Measurements from ENCODE around the gene GJC1. TPM values are rescaled to one million over a fixed set of nuclear protein-coding genes. Genes with fewer than 3 reads are reported as not detected.

GJC1 gene
- total and polyA plus RNA-seq, 2 donors (not counting 3 experiments of a cell fraction or from before 2014, with no cell fraction given): 13.8 to 39.7 TPM

DNA sequence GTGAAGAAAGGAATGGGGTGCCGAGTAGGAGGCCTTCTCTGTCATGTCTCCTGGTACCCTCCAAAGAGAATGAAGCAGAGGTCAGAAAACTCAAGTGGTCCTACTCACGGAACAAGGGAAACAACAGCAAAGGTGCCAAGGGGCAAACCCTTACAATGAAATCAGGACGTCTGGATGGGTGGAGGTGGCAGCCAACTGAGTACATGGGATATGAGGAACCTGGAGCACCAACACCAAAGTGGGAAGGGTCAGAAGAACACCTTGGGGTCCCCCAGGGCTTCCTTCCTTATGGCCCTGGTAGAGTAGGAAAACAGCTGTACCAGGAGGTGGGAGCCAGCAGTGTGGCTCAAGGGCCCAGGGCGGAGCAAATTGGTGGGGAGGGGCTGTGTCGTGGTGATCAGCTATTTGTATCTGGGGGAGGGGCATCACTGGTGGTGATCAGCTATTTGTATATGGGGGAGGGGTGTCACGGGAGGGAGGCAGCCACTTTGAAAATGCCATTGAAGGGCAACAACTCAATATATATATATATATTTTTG lies 18.2 kb upstream of the GJC1 start:
- TF ChIP-seq POLR2A (IDR thresholded peaks at IDR 0.05; ENCODE audit: low read depth, low read length): peak; percentile 18
- TF ChIP-seq POLR2AphosphoS5 (IDR thresholded peaks at IDR 0.05; ENCODE audit: insufficient read depth, low read depth, low read length): peak; percentile 22
- TF ChIP-seq, protein P1, sequence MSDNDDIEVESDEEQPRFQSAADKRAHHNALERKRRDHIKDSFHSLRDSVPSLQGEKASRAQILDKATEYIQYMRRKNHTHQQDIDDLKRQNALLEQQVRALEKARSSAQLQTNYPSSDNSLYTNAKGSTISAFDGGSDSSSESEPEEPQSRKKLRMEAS (IDR thresholded peaks at IDR 0.05; ENCODE audit: insufficient read depth, insufficient read length): no peak
- no peak for TF ChIP-seq GATA2 (IDR thresholded peaks at IDR 0.05; ENCODE audit: insufficient read depth, insufficient read length, low read depth, low read length)
- intact Hi-C loops (cut with micrococcal nuclease): no loop called here
- DNase-seq (ENCODE audit: low read depth, low spot score): no peak
- Histone ChIP-seq H3K4me2 (ENCODE audit: insufficient read depth, low read length) (no peak overlapping the region), H3K9me1 (replicated peaks; ENCODE audit: control insufficient read depth, extremely low read depth, insufficient read depth, low read length) (no peaks in the 10 kb centered on the region), H3K9ac (replicated peaks; ENCODE audit: extremely low read depth, insufficient read depth, low read length) (no peak overlapping the region), H3K27ac (ENCODE audit: insufficient read depth, low read depth, low read length) (no peak overlapping the region), H3K4me1 (ENCODE audit: control insufficient read depth, extremely low read depth, insufficient read depth, low read length) (no peaks in the 10 kb centered on the region), H4K20me1 (replicated peaks; ENCODE audit: control insufficient read depth, extremely low read depth, insufficient read depth, low read length) (no peaks in the 10 kb centered on the region), H3K4me3 (replicated peaks in 1 of 3; ENCODE audit: insufficient read depth in 1 of 3, low read depth in 1 of 3, low read length in 3 of 3) (no peak overlapping the region), H2AFZ (ENCODE audit: low read depth, low read length) (no peak overlapping the region), H3K27me3 (ENCODE audit: control insufficient read depth in 2 of 2, insufficient read depth in 2 of 2, low read length in 2 of 2) (no peaks in the 10 kb centered on the region), H3K9me3 (replicated peaks; ENCODE audit: control insufficient read depth, insufficient read depth, low read length) (no peaks in the 10 kb centered on the region), H3K79me2 (ENCODE audit: control insufficient read depth, insufficient read depth, low read length) (no peaks in the 10 kb centered on the region), H3K36me3 (ENCODE audit: control insufficient read depth in 2 of 2, extremely low read depth in 1 of 2, insufficient read depth in 2 of 2, low read length in 2 of 2) (peaks cover 8 to 17% of the 10 kb centered on the region in 2 experiments)
- BruUV-seq (replicated peaks): no TSS peak
- ChIA-PET CTCF (interaction anchor here (1.7 to 3.5 kb wide), 3 partner anchors 10 to 72 kb away, joined by 7 to 14 read pairs (median 9); no protein-coding TSS in a partner anchor), POLR2A (interaction anchor here (0.6 kb wide), 1 partner anchor 14 kb away, joined by 4 read pairs; no protein-coding TSS in a partner anchor)
- dilution Hi-C loops (cut with MboI; ENCODE audit: extremely low pct_ligation_motif_present, low sequenced_read_pairs): no loop called here
- no peak for FAIRE-seq

DNA sequence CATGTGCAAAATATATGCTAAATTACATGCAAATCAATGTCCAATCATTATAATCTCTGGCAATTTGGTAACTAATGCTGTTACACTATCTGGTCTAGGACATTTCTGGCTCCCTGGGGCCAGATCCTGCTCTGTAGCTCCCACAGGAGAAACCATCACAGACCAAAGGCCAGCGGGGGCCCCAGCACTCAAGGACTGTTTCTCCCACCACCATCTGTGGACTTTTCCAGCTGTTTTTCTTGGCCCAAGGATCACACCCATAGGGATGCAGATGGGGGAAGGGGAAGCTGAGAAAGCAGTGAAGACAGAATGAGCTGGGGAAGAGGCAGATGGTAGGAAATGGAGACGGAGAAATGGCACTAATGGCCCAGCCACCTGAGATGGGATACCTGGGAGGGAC lies 17.5 kb upstream of the GJC1 start, which contains the start of gene HIGD1B:
TSS of gene HIGD1B (plus strand) at position 298 of the 400 bp plus-strand sequence. CDS start 270 bp downstream, outside the sequence.
- Histone ChIP-seq H3K79me2 (ENCODE audit: control insufficient read depth, insufficient read depth, low read length) (no peaks in the 10 kb centered on the region), H2AFZ (ENCODE audit: low read depth, low read length) (no peak within 1 kb of the TSS), H3K27me3 (ENCODE audit: control insufficient read depth in 2 of 2, insufficient read depth in 2 of 2, low read length in 2 of 2) (no peaks in the 10 kb centered on the region), H3K36me3 (ENCODE audit: control insufficient read depth in 2 of 2, extremely low read depth in 1 of 2, insufficient read depth in 2 of 2, low read length in 2 of 2) (peaks cover 8 to 13% of the 10 kb centered on the region in 2 experiments), H3K27ac (ENCODE audit: insufficient read depth, low read depth, low read length) (no peak within 1 kb of the TSS), H4K20me1 (replicated peaks; ENCODE audit: control insufficient read depth, extremely low read depth, insufficient read depth, low read length) (no peaks in the 10 kb centered on the region), H3K9ac (replicated peaks; ENCODE audit: extremely low read depth, insufficient read depth, low read length) (no peak within 1 kb of the TSS), H3K9me1 (replicated peaks; ENCODE audit: control insufficient read depth, extremely low read depth, insufficient read depth, low read length) (no peaks in the 10 kb centered on the region), H3K4me2 (ENCODE audit: insufficient read depth, low read length) (no peak within 1 kb of the TSS), H3K9me3 (replicated peaks; ENCODE audit: control insufficient read depth, insufficient read depth, low read length) (no peaks in the 10 kb centered on the region), H3K4me1 (ENCODE audit: control insufficient read depth, extremely low read depth, insufficient read depth, low read length) (no peaks in the 10 kb centered on the region), H3K4me3 (replicated peaks in 1 of 3; ENCODE audit: insufficient read depth in 1 of 3, low read depth in 1 of 3, low read length in 3 of 3) (no peak within 1 kb of the TSS)
- POLR2A ChIA-PET: no interaction called here
- BruUV-seq (replicated peaks): no TSS peak
- dilution Hi-C loops (cut with MboI; ENCODE audit: extremely low pct_ligation_motif_present, low sequenced_read_pairs) (no loop called here), intact Hi-C loops (cut with micrococcal nuclease) (no loop called here)
- FAIRE-seq (no peak), DNase-seq (ENCODE audit: low read depth, low spot score) (no peak)
- CTCF ChIA-PET: interaction anchor here (0.7 to 3.5 kb wide), 4 partner anchors 9 to 71 kb away, joined by 3 to 14 read pairs (median 8); no protein-coding TSS in a partner anchor
- TF ChIP-seq POLR2AphosphoS5 (IDR thresholded peaks at IDR 0.05; ENCODE audit: insufficient read depth, low read depth, low read length) (no peak), MYC (IDR thresholded peaks at IDR 0.05; ENCODE audit: low read depth, low read length) (no peak), GATA2 (IDR thresholded peaks at IDR 0.05; ENCODE audit: insufficient read depth, insufficient read length, low read depth, low read length) (no peak), FOS (IDR thresholded peaks at IDR 0.05; ENCODE audit: borderline replicate concordance, insufficient read depth, low read length) (no peak), JUN (IDR thresholded peaks at IDR 0.05; ENCODE audit: borderline replicate concordance, insufficient read depth, insufficient read length, low read depth) (no peak), POLR2A (IDR thresholded peaks at IDR 0.05; ENCODE audit: low read depth, low read length) (no peak), EZH2 (IDR thresholded peaks at IDR 0.05; ENCODE audit: borderline replicate concordance, low read depth, low read length, severe bottlenecking) (no peak)
- TF ChIP-seq, protein P2, sequence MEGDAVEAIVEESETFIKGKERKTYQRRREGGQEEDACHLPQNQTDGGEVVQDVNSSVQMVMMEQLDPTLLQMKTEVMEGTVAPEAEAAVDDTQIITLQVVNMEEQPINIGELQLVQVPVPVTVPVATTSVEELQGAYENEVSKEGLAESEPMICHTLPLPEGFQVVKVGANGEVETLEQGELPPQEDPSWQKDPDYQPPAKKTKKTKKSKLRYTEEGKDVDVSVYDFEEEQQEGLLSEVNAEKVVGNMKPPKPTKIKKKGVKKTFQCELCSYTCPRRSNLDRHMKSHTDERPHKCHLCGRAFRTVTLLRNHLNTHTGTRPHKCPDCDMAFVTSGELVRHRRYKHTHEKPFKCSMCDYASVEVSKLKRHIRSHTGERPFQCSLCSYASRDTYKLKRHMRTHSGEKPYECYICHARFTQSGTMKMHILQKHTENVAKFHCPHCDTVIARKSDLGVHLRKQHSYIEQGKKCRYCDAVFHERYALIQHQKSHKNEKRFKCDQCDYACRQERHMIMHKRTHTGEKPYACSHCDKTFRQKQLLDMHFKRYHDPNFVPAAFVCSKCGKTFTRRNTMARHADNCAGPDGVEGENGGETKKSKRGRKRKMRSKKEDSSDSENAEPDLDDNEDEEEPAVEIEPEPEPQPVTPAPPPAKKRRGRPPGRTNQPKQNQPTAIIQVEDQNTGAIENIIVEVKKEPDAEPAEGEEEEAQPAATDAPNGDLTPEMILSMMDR (IDR thresholded peaks at IDR 0.05; ENCODE audit: extremely low read depth in 1 of 2, insufficient read depth in 1 of 2, low read depth in 1 of 2, low read length in 2 of 2): no peak
- TF ChIP-seq, protein P1 (IDR thresholded peaks at IDR 0.05; ENCODE audit: insufficient read depth, insufficient read length): no peak
